Measurements from ENCODE around the gene PMIS2.

The PMIS2 gene

GRCh38 chr19:35620001-35620400 lies 34.0 kb downstream of the PMIS2 start:
- DNase-seq (ENCODE audit: insufficient read length, low spot score) = no peak
- no peak for FAIRE-seq
- TF ChIP-seq POU2F2 (IDR thresholded peaks at IDR 0.05; ENCODE audit: low read depth, low read length) (no peak), PAX5 (IDR thresholded peaks at IDR 0.05; ENCODE audit: insufficient read depth, low read length, severe bottlenecking) (no peak), POLR2A (IDR thresholded peaks at IDR 0.05; ENCODE audit: low read depth, low read length) (no peak), SPI1 (IDR thresholded peaks at IDR 0.05; ENCODE audit: low read depth, low read length) (no peak), POLR2AphosphoS5 (IDR thresholded peaks at IDR 0.05; ENCODE audit: low read depth, low read length) (no peak), TAF1 (IDR thresholded peaks at IDR 0.05; ENCODE audit: low read depth, low read length) (no peak)

- no peak for FAIRE-seq
- no peak for TF ChIP-seq POLR2AphosphoS5 (IDR thresholded peaks at IDR 0.05; ENCODE audit: low read depth, low read length)
- no peak for TF ChIP-seq POU2F2 (IDR thresholded peaks at IDR 0.05; ENCODE audit: low read depth, low read length)
- no peak for TF ChIP-seq PAX5 (IDR thresholded peaks at IDR 0.05; ENCODE audit: insufficient read depth, low read length, severe bottlenecking)
- no peak for DNase-seq (ENCODE audit: insufficient read length, low spot score)
Measured at GRCh38 chr19:35621708-35622107, 35.7 kb downstream of the PMIS2 start.

GRCh38 chr19:35622750-35623149 lies 36.8 kb downstream of the PMIS2 start:
- FAIRE-seq (no peak), DNase-seq (ENCODE audit: insufficient read length, low spot score) (no peak)
- no peak for TF ChIP-seq PAX5 (IDR thresholded peaks at IDR 0.05; ENCODE audit: insufficient read depth, low read length, severe bottlenecking)
- no peak for TF ChIP-seq TAF1 (IDR thresholded peaks at IDR 0.05; ENCODE audit: low read depth, low read length)
- TF ChIP-seq POU2F2 (IDR thresholded peaks at IDR 0.05; ENCODE audit: low read depth, low read length) = no peak
- TF ChIP-seq SPI1 (IDR thresholded peaks at IDR 0.05; ENCODE audit: low read depth, low read length) = no peak
- no peak for TF ChIP-seq POLR2A (IDR thresholded peaks at IDR 0.05; ENCODE audit: low read depth, low read length)
- TF ChIP-seq POLR2AphosphoS5 (IDR thresholded peaks at IDR 0.05; ENCODE audit: low read depth, low read length) = no peak

GRCh38 chr19:35623327-35624010 lies 37.5 kb downstream of the PMIS2 start:
- FAIRE-seq (no peak), DNase-seq (ENCODE audit: insufficient read length, low spot score) (no peak)
- TF ChIP-seq PAX5 (IDR thresholded peaks at IDR 0.05; ENCODE audit: insufficient read depth, low read length, severe bottlenecking) (no peak), POLR2AphosphoS5 (IDR thresholded peaks at IDR 0.05; ENCODE audit: low read depth, low read length) (no peak)

GRCh38 chr19:35628264-35628564 lies 42.2 kb downstream of the PMIS2 start:
- no peak for TF ChIP-seq PAX5 (IDR thresholded peaks at IDR 0.05; ENCODE audit: insufficient read depth, low read length, severe bottlenecking)
- no peak for TF ChIP-seq POU2F2 (IDR thresholded peaks at IDR 0.05; ENCODE audit: low read depth, low read length)
- TF ChIP-seq POLR2AphosphoS5 (IDR thresholded peaks at IDR 0.05; ENCODE audit: low read depth, low read length) = no peak
- no peak for TF ChIP-seq POLR2A (IDR thresholded peaks at IDR 0.05; ENCODE audit: low read depth, low read length)
- TF ChIP-seq SPI1 (IDR thresholded peaks at IDR 0.05; ENCODE audit: low read depth, low read length) = no peak
- no peak for TF ChIP-seq TAF1 (IDR thresholded peaks at IDR 0.05; ENCODE audit: low read depth, low read length)
- DNase-seq (ENCODE audit: insufficient read length, low spot score) = no peak
- FAIRE-seq = peak; percentile 33

GRCh38 chr19:35628565-35629331 lies 42.8 kb downstream of the PMIS2 start, which contains the start of gene RBM42:
TSS of gene RBM42 (plus strand) at chr19:35629036. CDS start at chr19:35629154, 118 bp downstream.
- peak; percentile 100 for FAIRE-seq
- TF ChIP-seq POLR2AphosphoS5 (IDR thresholded peaks at IDR 0.05; ENCODE audit: low read depth, low read length) (peak; percentile 35; the same call in 1 of the 2 replicates), POU2F2 (IDR thresholded peaks at IDR 0.05; ENCODE audit: low read depth, low read length) (peak; percentile 77), SPI1 (IDR thresholded peaks at IDR 0.05; ENCODE audit: low read depth, low read length) (no peak), TAF1 (IDR thresholded peaks at IDR 0.05; ENCODE audit: low read depth, low read length) (peak; percentile 74), PAX5 (IDR thresholded peaks at IDR 0.05; ENCODE audit: insufficient read depth, low read length, severe bottlenecking) (no peak), POLR2A (IDR thresholded peaks at IDR 0.05; ENCODE audit: low read depth, low read length) (no peak; the same call in 1 of the 2 replicates)

GRCh38 chr19:35629332-35629633 lies 43.3 kb downstream of the PMIS2 start:
- TF ChIP-seq TAF1 (IDR thresholded peaks at IDR 0.05; ENCODE audit: low read depth, low read length) = no peak
- no peak for TF ChIP-seq POLR2AphosphoS5 (IDR thresholded peaks at IDR 0.05; ENCODE audit: low read depth, low read length)
- no peak for TF ChIP-seq POU2F2 (IDR thresholded peaks at IDR 0.05; ENCODE audit: low read depth, low read length)
- TF ChIP-seq POLR2A (IDR thresholded peaks at IDR 0.05; ENCODE audit: low read depth, low read length) = no peak
- TF ChIP-seq SPI1 (IDR thresholded peaks at IDR 0.05; ENCODE audit: low read depth, low read length) = no peak
- no peak for TF ChIP-seq PAX5 (IDR thresholded peaks at IDR 0.05; ENCODE audit: insufficient read depth, low read length, severe bottlenecking)
- FAIRE-seq (no peak), DNase-seq (ENCODE audit: insufficient read length, low spot score) (no peak)

More at GRCh38 chr19:35628565-35629331, 42.8 kb downstream of the PMIS2 start, which contains the start of gene RBM42:
- peak; percentile 97 for DNase-seq (ENCODE audit: insufficient read length, low spot score)

- no peak for FAIRE-seq
- TF ChIP-seq POU2F2 (IDR thresholded peaks at IDR 0.05; ENCODE audit: low read depth, low read length) (no peak), SPI1 (IDR thresholded peaks at IDR 0.05; ENCODE audit: low read depth, low read length) (no peak), TAF1 (IDR thresholded peaks at IDR 0.05; ENCODE audit: low read depth, low read length) (no peak), POLR2A (IDR thresholded peaks at IDR 0.05; ENCODE audit: low read depth, low read length) (no peak), POLR2AphosphoS5 (IDR thresholded peaks at IDR 0.05; ENCODE audit: low read depth, low read length) (no peak), PAX5 (IDR thresholded peaks at IDR 0.05; ENCODE audit: insufficient read depth, low read length, severe bottlenecking) (no peak)
- no peak for DNase-seq (ENCODE audit: insufficient read length, low spot score)
Measured at GRCh38 chr19:35633727-35634440, 47.9 kb downstream of the PMIS2 start.

GRCh38 chr19:35636651-35637050 lies 50.7 kb downstream of the PMIS2 start:
- DNase-seq (ENCODE audit: insufficient read length, low spot score) (no peak), FAIRE-seq (no peak)
- TF ChIP-seq POLR2AphosphoS5 (IDR thresholded peaks at IDR 0.05; ENCODE audit: low read depth, low read length) (no peak), PAX5 (IDR thresholded peaks at IDR 0.05; ENCODE audit: insufficient read depth, low read length, severe bottlenecking) (no peak), POLR2A (IDR thresholded peaks at IDR 0.05; ENCODE audit: low read depth, low read length) (no peak), TAF1 (IDR thresholded peaks at IDR 0.05; ENCODE audit: low read depth, low read length) (no peak), SPI1 (IDR thresholded peaks at IDR 0.05; ENCODE audit: low read depth, low read length) (no peak), POU2F2 (IDR thresholded peaks at IDR 0.05; ENCODE audit: low read depth, low read length) (no peak)

Data from GM12891 (cell line).